Common myeloid progenitor, CD34-positive (primary cell): ENCODE data around the gene CRACDL.
A peak's percentile ranks its signal among the peaks of the same experiment; 100 is the strongest.

Experiments used
- CTCF ChIA-PET: fragments of 350-600 bp; sonication (Branson Sonifier 250); formaldehyde crosslinking; loops from one replicate; lab custom pipeline; 2021; ENCODE audit warnings: antibody characterized with exemption; lab: Charles Lee
- POLR2A ChIA-PET: fragments of 350-600 bp; sonication (Branson Sonifier 250); formaldehyde crosslinking; loops from one replicate; lab custom pipeline; 2021; ENCODE audit warnings: antibody characterized with exemption; lab: Charles Lee
- DNase-seq, 3 donors: peaks; one replicate each; pipeline versions ENCODE4 v3.0.0 to v3.0.0-alpha.2; 2013
- H3K27ac ChIP-seq, 2 experiments: 1 replicate in 1 of 2; 2 replicates in 1 of 2; pipeline ENCODE4 v1.7.0; 2013; ENCODE audit warnings: inconsistent platforms in 2 of 2, low read length in 2 of 2, mild to moderate bottlenecking in 2 of 2, low read depth in 1 of 2, moderate library complexity in 1 of 2; ENCODE audit not compliant: severe bottlenecking in 2 of 2, insufficient read depth in 1 of 2, poor library complexity in 1 of 2
- H3K27me3 ChIP-seq, 5 experiments: replicated peaks in 2 of 5; 1 replicate in 3 of 5; 2 replicates in 2 of 5; pipeline versions ENCODE4 v1.6.1 to v1.7.0; 2013; ENCODE audit warnings: low read length in 4 of 5, mild to moderate bottlenecking in 2 of 5, moderate library complexity in 2 of 5, inconsistent platforms in 1 of 5; ENCODE audit not compliant: insufficient read depth in 5 of 5, control insufficient read depth in 4 of 5
- H3K36me3 ChIP-seq, 4 experiments: 1 replicate in 2 of 4; 2 replicates in 2 of 4; pipeline versions ENCODE4 v1.6.1 to v1.7.0; 2013; ENCODE audit warnings: low read length in 3 of 4, control low read depth in 1 of 4, mild to moderate bottlenecking in 1 of 4; ENCODE audit not compliant: control insufficient read depth in 4 of 4, insufficient read depth in 4 of 4
- H3K4me1 ChIP-seq, 4 experiments: 1 replicate in 3 of 4; 2 replicates in 1 of 4; pipeline versions ENCODE4 v1.6.1 to v1.7.1; 2013; ENCODE audit warnings: low read length in 3 of 4, mild to moderate bottlenecking in 3 of 4, control low read depth in 1 of 4, inconsistent platforms in 1 of 4, moderate library complexity in 1 of 4; ENCODE audit not compliant: control insufficient read depth in 4 of 4, insufficient read depth in 4 of 4; ENCODE audit errors: control extremely low read depth in 1 of 4
- H3K4me3 ChIP-seq, 7 experiments: 1 replicate in 4 of 7; 2 replicates in 3 of 7; pipeline versions ENCODE4 v1.5.1 to v1.7.0; 2013; ENCODE audit warnings: mild to moderate bottlenecking in 7 of 7, low read length in 6 of 7, moderate library complexity in 6 of 7, inconsistent platforms in 2 of 7, low read depth in 2 of 7, control low read depth in 1 of 7; ENCODE audit not compliant: insufficient read depth in 4 of 7, control insufficient read depth in 1 of 7; ENCODE audit errors: extremely low read depth in 1 of 7
- H3K9me3 ChIP-seq, 5 experiments: 1 replicate in 4 of 5; 2 replicates in 1 of 5; pipeline versions ENCODE4 v1.6.1 to v1.7.1; 2013; ENCODE audit warnings: low read length in 4 of 5, mild to moderate bottlenecking in 2 of 5, inconsistent platforms in 1 of 5, low read depth in 1 of 5, moderate library complexity in 1 of 5; ENCODE audit not compliant: control insufficient read depth in 4 of 5, insufficient read depth in 2 of 5; ENCODE audit errors: control extremely low read depth in 1 of 5
- WGBS: methylation state at CpG from one replicate; pipeline ENCODE4 v1.1.5; 2013; ENCODE audit not compliant: insufficient coverage; 5-methylcytosine and 5-hydroxymethylcytosine counted together

Gene CRACDL

GRCh38 chr2:98911376-98912154, 24.5 kb downstream of the CRACDL start:
- Histone ChIP-seq H3K4me1 (peaks cover 8 to 27% (median 19%) of the 10 kb centered on the region in 4 experiments), H3K36me3 (no peaks in the 10 kb centered on the region), H3K27me3 (peaks cover 0 to 2% (median 0%) of the 10 kb centered on the region in 5 experiments), H3K9me3 (no peaks in the 10 kb centered on the region), H3K4me3 (no peak overlapping the region), H3K27ac (no peak overlapping the region)
- ChIA-PET POLR2A (no interaction called here), CTCF (no interaction called here)
- no peak for DNase-seq
- 95% methylated on average over 16 of the region's 17 CpGs for WGBS

GRCh38 chr2:98911126-98911375, 25.0 kb downstream of the CRACDL start:
- Histone ChIP-seq H3K4me3 (no peak overlapping the region), H3K9me3 (no peaks in the 10 kb centered on the region), H3K27ac (no peak overlapping the region), H3K36me3 (no peaks in the 10 kb centered on the region), H3K4me1 (peaks cover 8 to 27% (median 19%) of the 10 kb centered on the region in 4 experiments), H3K27me3 (peaks cover 0 to 2% (median 0%) of the 10 kb centered on the region in 5 experiments)
- ChIA-PET CTCF (no interaction called here), POLR2A (no interaction called here)
- no peak for DNase-seq
- WGBS: 98% methylated on average over 7 of the region's 7 CpGs

GRCh38 chr2:98910349-98911125, 25.5 kb downstream of the CRACDL start:
- Histone ChIP-seq H3K9me3 (no peaks in the 10 kb centered on the region), H3K4me1 (peaks cover 8 to 27% (median 19%) of the 10 kb centered on the region in 4 experiments), H3K36me3 (no peaks in the 10 kb centered on the region), H3K4me3 (no peak overlapping the region), H3K27me3 (no peaks in the 10 kb centered on the region), H3K27ac (no peak overlapping the region)
- ChIA-PET POLR2A (no interaction called here), CTCF (no interaction called here)
- DNase-seq: no peak
- 92% methylated on average over 9 of the region's 10 CpGs for WGBS

- no peaks in the 10 kb centered on the region for H3K27me3 ChIP-seq
- ChIA-PET POLR2A (no interaction called here), CTCF (no interaction called here)
- H3K27ac ChIP-seq: no peak overlapping the region
- H3K36me3 ChIP-seq: no peaks in the 10 kb centered on the region
- no peaks in the 10 kb centered on the region for H3K9me3 ChIP-seq
- WGBS: 4% methylated on average over 16 of the region's 19 CpGs
- peak overlapping the region in 5 of 7 experiments; percentile 7 to 58 (median 22) for H3K4me3 ChIP-seq
- peaks cover 8 to 27% (median 19%) of the 10 kb centered on the region in 4 experiments for H3K4me1 ChIP-seq
- DNase-seq: peak in 2 of 3 donors; percentile 55 to 67
Measured at GRCh38 chr2:98909317-98910211, 26.5 kb downstream of the CRACDL start.

- Histone ChIP-seq H3K4me3 (peak overlapping the region in 3 of 7 experiments; percentile 7 to 58 (median 42)), H3K4me1 (peaks cover 8 to 27% (median 19%) of the 10 kb centered on the region in 4 experiments), H3K36me3 (no peaks in the 10 kb centered on the region), H3K27me3 (no peaks in the 10 kb centered on the region), H3K9me3 (no peaks in the 10 kb centered on the region), H3K27ac (no peak overlapping the region)
- ChIA-PET CTCF (no interaction called here), POLR2A (no interaction called here)
- peak; percentile 27 to 75 (median 68) for DNase-seq
- WGBS: 0% methylated on average over 4 of the region's 4 CpGs
Measured at GRCh38 chr2:98908931-98909316, 27.1 kb downstream of the CRACDL start.

GRCh38 chr2:98907966-98908905, 27.8 kb downstream of the CRACDL start:
- H3K27me3 ChIP-seq: no peaks in the 10 kb centered on the region
- peak overlapping the region in 1 of 7 experiments; percentile 58 for H3K4me3 ChIP-seq
- DNase-seq: peak in 1 of 3 donors; percentile 3
- no peak overlapping the region for H3K27ac ChIP-seq
- H3K9me3 ChIP-seq: no peaks in the 10 kb centered on the region
- peaks cover 8 to 24% (median 19%) of the 10 kb centered on the region in 4 experiments for H3K4me1 ChIP-seq
- H3K36me3 ChIP-seq: no peaks in the 10 kb centered on the region
- ChIA-PET CTCF (no interaction called here), POLR2A (no interaction called here)
- WGBS: 77% methylated on average over 10 of the region's 11 CpGs
